ENCODE data around the gene BEAN1.
A peak's percentile ranks its signal among the peaks of the same experiment; 100 is the strongest.

BEAN1 gene

DNA sequence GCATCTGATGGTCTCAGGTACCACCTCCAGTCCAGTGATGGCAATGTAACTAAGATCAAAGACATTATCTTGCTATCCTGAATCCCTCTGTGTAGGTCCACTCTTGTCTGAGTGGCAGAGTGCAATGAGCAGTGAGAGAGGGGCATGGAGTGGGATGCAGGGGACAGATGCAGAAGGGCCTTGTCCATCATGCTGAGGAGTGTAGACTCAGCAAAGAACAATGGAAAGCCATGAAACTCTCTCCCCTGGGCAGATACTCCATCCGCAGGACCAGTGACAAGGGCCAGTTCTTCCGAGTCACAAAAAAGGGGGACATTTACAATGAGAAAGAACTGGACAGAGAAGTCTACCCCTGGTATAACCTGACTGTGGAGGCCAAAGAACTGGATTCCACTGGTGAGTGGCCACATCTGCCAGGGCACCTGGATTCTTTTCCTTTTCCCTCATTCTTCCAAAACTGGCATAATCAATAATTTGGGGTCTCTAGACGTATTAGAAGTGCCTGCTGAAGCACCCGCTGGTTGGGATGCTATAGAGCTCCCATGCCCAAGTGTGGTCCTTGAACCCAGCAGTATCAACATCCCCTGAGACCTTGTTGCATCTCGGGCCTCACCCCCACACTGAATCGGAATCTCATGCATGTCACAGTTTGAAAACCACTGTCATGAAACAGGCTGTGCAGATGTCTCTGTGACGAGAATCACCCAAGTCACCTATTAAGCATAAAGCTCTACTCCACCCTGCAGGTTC is 31.1 kb upstream of the BEAN1 start:
- no peak for DNase-seq (ENCODE audit: low read depth)

DNA sequence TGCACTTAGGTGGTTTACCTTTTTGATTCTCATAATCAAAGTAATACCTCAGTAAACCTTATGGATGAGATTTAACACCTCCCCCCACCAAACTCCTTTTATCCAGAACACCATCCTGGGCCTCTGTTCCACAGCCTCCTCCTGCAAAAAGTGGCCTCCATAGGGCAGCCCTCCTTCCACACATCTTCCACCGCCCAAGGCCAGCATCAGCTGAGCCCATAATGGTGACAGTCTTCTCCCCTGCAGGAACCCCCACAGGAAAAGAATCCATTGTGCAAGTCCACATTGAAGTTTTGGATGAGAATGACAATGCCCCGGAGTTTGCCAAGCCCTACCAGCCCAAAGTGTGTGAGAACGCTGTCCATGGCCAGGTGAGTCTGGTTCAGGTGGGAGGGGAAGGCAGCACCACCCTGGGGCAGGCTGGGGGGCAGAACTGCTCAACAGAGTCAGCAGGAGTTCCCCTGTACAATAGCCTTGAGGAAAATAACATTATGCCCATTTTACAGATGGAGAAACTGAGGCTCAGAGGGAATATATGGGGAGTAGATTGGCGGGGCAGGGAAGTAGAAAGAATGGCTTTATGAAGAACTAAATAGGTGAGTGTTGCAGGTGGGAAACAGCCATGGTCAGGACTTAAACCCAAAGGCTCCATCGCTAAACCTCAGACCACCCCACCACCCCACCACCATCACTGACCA is 29.2 kb upstream of the BEAN1 start:
- DNase-seq (ENCODE audit: low read depth) = no peak

DNA sequence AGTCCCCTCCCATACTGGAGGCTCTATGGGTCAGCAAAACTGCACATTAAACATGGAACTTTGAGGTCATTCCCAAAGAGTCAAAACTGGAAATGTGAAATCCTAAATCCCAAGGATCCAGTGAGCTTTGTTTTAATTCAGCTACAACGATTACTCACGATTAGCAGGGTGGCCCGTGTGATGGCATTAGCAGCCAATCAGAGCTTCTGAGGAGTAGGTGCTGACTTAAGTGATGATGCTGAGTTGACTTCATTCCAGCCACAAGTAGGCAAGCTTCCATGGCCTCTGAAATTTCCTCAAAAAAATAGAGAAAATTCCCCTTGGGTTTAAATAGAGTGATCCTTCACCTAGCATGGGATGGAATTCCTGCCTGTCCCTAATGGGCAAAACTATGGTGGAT is 28.1 kb upstream of the BEAN1 start:
- DNase-seq (ENCODE audit: low read depth) = no peak

DNA sequence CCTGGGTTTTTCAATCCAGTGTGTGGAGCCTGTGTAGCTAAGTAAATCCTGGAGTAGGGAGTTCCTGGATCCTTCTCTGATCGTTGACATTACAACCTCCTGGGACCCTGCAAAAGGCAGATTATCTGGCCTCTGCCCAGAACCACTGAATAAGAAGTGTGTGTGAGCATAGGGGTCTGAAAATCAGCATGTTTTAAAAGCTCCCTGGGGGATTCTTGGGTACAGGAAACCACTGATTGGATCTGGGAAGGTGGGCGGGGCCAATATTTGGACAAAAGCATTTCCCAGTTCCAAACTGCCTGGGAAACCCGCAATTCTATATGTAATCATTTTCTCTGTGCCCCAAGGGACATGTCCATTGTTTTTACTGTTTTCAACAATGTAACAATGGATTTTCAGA is 27.2 kb upstream of the BEAN1 start:
- no peak for DNase-seq (ENCODE audit: low read depth)

DNA sequence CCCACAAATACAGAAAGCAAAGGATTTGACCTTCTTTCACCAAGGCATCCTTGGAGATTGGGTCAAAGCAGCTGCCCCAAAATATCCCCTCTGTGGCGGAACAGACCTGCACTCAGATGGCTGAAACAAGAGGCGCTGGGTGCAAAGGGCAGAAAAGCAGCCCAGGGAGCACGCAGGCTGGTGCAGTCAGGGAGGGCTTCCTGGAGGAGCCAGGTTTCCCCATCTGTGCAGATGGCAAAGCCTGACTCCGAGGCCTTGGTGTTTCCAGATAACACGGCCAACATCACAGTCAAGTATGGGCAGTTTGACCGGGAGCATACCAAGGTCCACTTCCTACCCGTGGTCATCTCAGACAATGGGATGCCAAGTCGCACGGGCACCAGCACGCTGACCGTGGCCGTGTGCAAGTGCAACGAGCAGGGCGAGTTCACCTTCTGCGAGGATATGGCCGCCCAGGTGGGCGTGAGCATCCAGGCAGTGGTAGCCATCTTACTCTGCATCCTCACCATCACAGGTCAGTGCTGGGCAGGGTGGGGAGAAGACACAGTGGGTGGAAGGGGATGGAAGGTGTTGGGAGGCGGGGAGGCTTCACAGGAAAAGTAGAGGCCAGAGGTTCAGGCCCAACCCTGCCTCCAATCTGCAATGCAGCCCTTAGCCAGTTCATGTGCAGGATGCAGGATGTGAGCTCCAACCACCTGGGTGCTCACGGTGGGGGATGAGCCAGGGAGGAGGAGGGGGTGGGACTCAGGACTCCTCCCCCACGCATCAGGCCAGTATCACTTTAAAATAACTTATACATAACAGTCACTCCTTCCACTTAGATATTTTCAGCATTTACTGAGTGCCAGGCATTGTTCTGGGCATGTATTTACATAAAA is 26.4 kb upstream of the BEAN1 start:
- no peak for DNase-seq (ENCODE audit: low read depth)

DNA sequence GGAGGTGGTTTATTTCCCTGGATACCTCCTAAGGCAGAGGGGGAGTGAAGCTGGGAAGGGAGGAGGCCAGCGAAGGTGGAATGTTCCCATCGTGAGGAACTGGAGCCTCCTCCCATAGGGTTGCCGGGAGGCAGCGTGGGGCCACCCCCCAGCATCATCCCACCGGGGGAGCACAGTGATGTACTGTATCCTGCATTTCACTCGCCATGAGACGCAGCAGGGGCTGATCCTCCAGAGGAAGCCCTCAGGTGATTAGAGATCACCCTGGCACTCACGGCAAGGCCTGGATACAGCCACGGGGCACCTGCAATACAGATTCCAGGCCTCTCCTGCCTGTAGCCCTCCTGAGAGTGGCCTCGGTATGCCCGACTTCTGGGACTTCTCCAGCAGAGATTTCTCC is 25.5 kb upstream of the BEAN1 start:
- DNase-seq (ENCODE audit: low read depth) = no peak

DNA sequence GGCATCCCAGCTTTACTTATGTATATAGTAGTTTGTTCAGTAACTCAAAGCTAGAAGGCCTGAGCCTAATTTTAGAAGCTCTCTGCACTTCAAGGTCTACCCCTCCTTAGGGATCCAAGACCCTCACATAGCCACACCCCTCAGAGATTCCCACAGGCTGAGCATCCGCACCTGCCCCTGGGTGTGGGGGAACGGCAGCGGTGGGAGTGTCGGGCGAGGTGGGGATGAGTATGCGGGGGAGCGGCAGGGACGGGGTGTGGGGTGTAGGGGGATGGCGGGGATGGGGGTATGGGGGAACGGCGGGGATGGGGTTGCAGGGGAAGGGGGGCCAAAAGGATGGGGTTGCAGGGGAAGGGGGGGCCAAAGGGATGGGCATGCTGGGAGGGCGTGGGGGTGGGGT is 24.9 kb upstream of the BEAN1 start:
- no peak for DNase-seq (ENCODE audit: low read depth)

DNA sequence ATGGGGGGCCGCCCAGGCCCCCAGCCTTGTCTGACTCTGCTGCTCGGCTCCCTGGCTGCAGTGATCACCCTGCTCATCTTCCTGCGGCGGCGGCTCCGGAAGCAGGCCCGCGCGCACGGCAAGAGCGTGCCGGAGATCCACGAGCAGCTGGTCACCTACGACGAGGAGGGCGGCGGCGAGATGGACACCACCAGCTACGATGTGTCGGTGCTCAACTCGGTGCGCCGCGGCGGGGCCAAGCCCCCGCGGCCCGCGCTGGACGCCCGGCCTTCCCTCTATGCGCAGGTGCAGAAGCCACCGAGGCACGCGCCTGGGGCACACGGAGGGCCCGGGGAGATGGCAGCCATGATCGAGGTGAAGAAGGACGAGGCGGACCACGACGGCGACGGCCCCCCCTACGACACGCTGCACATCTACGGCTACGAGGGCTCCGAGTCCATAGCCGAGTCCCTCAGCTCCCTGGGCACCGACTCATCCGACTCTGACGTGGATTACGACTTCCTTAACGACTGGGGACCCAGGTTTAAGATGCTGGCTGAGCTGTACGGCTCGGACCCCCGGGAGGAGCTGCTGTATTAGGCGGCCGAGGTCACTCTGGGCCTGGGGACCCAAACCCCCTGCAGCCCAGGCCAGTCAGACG is 24.4 kb upstream of the BEAN1 start:
- no peak for DNase-seq (ENCODE audit: low read depth)

DNA sequence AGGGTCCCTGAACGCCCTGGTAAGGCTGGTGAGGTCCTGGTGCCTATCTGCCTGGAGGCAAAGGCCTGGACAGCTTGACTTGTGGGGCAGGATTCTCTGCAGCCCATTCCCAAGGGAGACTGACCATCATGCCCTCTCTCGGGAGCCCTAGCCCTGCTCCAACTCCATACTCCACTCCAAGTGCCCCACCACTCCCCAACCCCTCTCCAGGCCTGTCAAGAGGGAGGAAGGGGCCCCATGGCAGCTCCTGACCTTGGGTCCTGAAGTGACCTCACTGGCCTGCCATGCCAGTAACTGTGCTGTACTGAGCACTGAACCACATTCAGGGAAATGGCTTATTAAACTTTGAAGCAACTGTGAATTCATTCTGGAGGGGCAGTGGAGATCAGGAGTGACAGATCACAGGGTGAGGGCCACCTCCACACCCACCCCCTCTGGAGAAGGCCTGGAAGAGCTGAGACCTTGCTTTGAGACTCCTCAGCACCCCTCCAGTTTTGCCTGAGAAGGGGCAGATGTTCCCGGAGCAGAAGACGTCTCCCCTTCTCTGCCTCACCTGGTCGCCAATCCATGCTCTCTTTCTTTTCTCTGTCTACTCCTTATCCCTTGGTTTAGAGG is 23.5 kb upstream of the BEAN1 start:
- DNase-seq (ENCODE audit: low read depth) = no peak

DNA sequence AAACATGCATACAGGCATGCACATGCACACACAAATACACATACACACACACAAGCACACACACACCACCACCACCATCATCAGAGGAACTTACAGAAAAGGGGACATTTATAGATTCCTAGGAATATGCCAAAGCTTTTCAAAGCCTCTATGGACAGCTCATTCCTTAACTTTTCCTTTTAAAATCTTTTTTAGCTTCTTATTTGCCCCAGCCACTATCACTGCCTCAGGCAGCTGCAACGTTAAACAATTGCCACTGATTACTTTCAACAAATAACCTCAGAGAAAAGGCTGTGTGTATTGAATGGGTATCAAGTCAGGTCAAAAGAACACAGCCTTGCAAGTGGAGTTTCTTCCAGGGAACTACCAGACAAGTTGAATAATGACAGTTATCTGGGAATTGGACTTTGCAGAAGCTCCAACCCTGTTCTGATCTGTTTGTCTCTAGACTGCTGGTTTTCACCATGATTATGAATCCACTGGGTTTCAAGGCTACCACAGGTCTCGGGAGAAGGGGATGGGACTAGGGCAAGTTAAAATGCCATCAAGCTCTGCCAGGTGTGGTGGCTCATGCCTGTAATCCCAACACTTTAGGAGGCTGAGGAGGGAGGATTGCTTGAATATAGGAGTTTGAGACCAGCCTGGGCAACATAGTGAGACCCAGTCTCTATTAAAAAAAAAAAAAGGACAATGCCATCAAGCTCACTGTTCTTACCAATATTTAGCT is 21.9 kb upstream of the BEAN1 start:
- DNase-seq (ENCODE audit: low read depth) = no peak

DNA sequence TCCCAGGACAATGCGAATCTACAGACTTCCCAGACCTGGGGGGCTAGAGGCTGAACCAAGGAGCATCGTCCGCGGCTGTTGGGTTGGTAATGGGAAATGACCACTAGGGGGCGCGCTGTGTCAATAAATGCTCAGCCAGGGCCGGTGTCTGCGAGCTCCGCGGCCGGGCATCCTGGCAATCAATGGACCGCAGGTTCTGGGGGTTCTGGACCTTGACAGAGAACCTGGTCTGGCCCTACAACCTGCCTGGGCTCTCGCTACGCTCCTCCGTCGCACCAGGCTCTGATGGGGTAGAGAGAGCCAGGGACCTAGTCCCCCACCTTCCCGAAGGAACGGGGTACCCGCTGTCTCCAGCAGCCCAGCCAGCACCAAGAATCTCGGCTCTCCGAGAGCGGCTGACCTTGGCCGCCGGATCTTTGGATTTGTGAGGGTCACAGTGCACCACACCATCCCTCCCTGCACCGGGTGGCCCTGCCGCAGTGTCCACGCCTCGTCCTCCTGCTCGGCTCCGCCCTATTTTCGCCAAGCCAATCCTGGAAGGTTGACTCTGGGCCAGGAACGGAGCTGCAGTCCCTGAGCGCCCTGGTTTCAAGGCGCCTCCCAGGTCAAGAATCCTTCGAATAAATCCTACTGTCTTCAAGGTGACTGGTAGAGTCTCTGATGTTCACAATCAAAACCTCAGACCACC is 20.4 kb upstream of the BEAN1 start:
- peak; percentile 76 for DNase-seq (ENCODE audit: low read depth)

DNA sequence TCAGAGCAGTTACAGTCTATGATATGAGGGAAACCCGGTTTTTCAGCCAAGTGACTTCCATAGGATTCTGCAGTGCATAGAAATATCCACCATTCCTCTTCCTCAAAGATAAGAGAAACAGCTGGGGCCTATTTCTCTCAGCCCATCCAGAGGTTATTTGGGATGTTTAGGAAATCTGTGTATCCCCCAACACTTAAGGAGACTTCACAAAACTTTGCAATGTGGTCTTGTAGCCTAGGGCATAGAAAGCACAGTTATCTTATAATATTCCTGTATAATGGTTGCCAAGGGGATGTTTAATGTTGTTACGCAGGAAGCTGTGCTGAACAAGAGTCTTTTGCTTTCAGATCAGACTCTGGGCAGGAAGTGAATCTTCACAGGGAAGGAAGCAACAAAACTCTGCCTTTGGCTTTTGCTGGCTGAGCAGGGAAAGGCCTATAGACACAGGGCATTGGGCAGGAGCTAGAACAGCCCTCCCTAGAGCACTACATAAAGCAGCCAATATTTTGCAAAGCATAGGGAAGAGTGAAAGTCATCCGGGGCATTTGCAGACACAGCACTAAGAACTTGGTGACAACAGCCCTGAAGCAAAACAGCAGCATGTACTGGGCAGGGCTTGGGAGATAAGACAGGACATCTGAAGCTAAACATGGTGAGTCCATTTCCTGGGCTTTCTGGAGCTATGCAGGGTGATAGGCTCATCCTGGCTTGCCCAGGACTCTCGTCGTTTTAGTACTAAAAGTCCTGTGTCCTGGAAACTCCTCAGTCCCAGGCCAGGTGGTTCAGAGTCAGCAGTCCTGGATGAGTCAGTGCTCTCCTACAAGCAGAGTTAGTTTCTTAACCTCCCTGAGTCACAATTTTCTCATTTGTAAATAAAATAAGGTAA is 18.7 kb upstream of the BEAN1 start:
- DNase-seq (ENCODE audit: low read depth) = no peak

DNA sequence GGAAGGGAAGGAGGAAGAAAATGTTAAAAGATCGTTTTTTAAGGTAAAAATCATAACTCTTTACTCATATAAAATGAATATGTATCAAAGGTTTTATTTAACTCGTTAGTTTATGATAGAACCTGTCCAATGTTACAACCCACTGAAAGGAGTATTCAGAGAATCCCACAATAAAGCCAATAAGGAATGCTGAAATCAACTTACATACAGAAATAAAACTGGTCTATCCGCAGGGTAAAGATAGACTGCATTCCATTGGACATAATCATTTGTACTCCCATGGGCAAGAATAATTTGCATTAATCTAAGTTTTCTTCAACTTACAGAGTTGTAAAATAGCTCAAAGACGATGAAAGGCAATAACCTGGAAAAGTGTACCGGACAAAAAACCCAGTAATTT is 17.9 kb upstream of the BEAN1 start:
- no peak for DNase-seq (ENCODE audit: low read depth)

DNA sequence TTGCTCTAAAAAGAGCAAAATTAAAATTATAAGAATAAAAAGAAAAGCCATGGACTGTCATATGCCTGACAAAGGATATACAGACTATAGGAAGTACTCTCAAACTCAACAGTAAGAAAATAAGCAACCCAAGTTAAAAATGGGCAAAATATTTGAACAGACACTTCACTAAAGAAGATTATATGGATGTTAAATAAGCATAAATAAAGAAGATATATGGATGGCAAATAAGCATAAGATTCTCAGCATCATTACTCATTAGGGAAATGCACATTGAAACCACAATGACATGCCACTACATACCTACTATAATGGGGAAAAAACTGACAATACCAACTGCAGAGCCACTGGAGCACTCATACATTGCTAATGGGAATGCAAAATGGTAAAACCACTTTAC is 14.9 kb upstream of the BEAN1 start:
- no peak for DNase-seq (ENCODE audit: low read depth)

DNA sequence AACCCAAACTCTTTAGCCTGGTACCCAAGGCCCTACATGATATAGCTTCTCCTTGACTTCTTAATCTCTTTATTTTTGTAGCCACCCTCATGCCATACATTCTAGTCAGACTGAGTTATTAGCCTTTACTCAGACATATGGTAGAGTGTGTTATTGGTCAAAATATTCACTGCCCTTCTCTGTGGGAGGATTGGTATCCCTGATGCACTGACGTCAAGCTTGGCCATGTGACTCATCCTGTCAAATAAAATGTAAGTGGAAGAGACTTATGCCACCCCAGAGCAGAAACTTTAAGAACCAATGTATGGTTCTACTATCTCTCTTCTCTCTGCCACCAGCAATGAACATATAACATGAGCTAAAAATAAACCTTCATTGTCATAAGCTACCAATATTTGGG is 12.2 kb upstream of the BEAN1 start:
- DNase-seq (ENCODE audit: low read depth) = no peak

DNA sequence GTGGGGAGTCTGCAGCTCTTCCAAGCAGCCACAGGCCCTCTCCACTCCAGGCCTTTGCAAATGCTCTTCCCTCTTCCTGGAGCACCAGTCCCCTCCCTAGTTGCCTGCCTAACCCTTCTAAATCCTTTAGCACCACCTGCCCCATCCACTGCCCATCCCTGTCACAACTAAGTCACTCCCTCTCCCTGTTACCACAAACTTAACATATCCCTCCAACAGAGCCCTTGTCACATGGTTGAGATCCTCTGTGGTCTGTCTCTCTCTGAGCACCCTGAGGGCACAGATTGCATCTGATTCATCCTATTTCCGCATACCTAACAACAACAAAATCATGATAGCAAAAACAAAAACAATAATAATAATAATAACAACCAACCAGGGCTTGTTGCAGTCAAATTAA is 11.0 kb upstream of the BEAN1 start:
- no peak for DNase-seq (ENCODE audit: low read depth)

DNA sequence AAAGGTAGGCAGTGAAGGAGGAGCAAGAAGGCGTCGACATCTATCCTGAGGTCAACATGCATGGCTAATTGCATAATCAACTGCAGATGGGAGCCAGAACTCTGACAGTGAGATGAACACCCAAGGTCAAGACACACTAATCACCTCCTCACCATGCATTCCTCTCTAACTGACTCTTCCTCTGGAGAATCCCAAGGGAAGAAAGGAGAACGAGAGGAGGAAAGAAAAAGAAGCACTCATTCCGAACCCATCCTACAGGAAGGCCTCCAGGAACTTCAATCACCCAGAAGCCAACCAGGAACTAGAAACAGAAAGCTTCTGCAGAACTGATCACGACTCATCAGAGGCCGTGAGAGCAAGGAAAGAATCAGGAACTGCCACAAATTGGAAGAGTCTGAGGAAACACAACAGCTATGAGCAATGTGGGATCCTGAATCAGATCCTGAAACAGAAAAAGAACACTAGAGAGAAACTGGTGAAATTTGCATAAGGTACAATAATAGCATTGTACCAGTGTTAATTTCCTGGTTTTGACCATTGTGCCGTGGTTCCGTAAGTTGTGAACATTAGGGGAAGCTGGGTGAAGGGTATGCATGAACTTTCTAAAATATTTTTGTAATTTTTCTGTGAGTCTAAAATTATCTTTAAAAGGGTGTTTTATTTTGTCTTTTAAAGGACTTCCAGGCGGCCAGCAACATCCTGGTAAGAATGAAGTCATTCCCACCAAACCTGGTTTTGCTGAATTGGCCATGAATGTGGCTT is 10.0 kb upstream of the BEAN1 start:
- DNase-seq (ENCODE audit: low read depth) = no peak

DNA sequence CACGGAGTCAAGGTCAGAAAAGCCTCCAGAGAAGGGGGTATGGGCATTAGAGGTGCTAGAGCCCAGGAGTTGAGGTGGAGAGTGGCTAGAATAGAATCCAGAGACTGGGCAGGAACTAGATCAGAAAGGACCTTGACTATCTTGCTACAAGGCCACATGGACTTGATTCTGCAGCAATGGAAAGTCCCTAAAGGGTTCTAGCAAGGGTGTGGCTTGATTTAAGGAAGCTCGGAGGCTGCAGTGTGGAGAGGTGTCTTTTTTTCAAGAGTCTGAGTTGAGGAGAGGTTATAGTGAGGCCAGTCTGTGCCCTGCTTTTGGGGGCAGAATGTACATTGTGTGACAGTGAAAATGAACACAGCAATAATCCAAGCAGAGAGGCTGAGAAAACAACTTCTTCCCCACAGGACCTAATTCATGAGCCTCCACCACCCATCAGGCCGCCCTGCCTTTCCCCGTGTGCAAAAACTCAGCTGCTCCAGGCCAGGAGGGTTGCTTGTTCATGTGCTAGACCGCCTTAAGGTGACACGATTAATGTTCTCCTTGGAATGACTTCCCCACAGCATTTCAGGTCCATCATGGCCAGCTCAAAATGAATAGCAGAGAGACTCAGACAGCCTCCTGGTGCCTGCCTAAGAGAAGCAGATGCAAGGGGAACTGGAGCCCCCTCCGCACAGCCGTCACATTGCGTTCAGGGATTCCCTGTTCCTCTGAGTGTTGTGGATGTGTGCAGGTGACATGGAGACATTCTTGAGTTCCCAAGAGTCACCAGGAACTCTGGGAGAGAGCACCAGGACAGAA is 8.7 kb upstream of the BEAN1 start:
- no peak for DNase-seq (ENCODE audit: low read depth)

Data from stimulated activated CD4-positive, alpha-beta T cell treated with anti-CD3 and anti-CD28 coated beads, Interleukin-2, amount 100 ng/mL, for 4 hours (primary cell).